HEK293 (cell line): ENCODE results near the gene PCSK2.

Experiments
- CTCF ChIA-PET: fragments of 350-600 bp; formaldehyde crosslinking; extraction: SDS; loops from one replicate; lab custom pipeline; 2021; ENCODE audit warnings: antibody characterized with exemption; lab: Yijun Ruan, JAX
- POLR2A ChIA-PET: fragments of 300-600 bp; formaldehyde crosslinking; extraction: SDS; loops from one replicate; lab custom pipeline; 2020; ENCODE audit warnings: antibody characterized with exemption, inconsistent platforms; lab: Yijun Ruan, JAX
- H3K27ac ChIP-seq: fragments of 200-500 bp; sonication (Bioruptor generic); 2 replicates; pipeline ENCODE4 v1.5.1; 2014; ENCODE audit warnings: low read depth, low read length, control low read depth, inconsistent platforms; ENCODE audit errors: extremely low read depth
- H3K36me3 ChIP-seq, 2 experiments: fragments of 200-500 bp in 1 of 2; sonication (Bioruptor generic) in 1 of 2; 1 replicate in 1 of 2; 2 replicates in 1 of 2; pipeline ENCODE4 v1.5.1; 2014 to 2017; ENCODE audit warnings: inconsistent platforms in 2 of 2, low read length in 2 of 2; ENCODE audit not compliant: control insufficient read depth in 2 of 2, insufficient read depth in 1 of 2
- H3K4me1 ChIP-seq: fragments of 200-500 bp; sonication (Bioruptor generic); 2 replicates; pipeline ENCODE4 v1.5.1; 2014; ENCODE audit warnings: mild to moderate bottlenecking, low read length, inconsistent platforms; ENCODE audit not compliant: control insufficient read depth, insufficient read depth
- H3K4me3 ChIP-seq: 2 replicates; pipeline ENCODE4 v1.5.1; 2011; ENCODE audit warnings: low read depth, mild to moderate bottlenecking, control low read depth, low read length, moderate library complexity
- H3K9me3 ChIP-seq: fragments of 200-500 bp; sonication (Bioruptor generic); 2 replicates; pipeline ENCODE4 v1.5.1; 2014; ENCODE audit warnings: low read depth, low read length, inconsistent platforms; ENCODE audit not compliant: control insufficient read depth, insufficient read depth
- GLI4 ChIP-seq: fragments of 450-650 bp; formaldehyde crosslinking; IDR thresholded peaks from 2 replicates; pipeline ENCODE4 v1.5.1; 2016; ENCODE audit warnings: missing biosample characterization, missing genetic modification characterization
- HOXC10 ChIP-seq: sonication (generic); formaldehyde crosslinking; IDR thresholded peaks from 2 replicates; pipeline ENCODE4 v1.8.1; 2023; ENCODE audit warnings: mild to moderate bottlenecking, missing genetic modification reagents
- IKZF3 ChIP-seq: fragments of 450-650 bp; IDR thresholded peaks from 2 replicates; pipeline ENCODE4 v1.5.0; 2018; ENCODE audit warnings: missing biosample characterization, mild to moderate bottlenecking, missing genetic modification characterization, moderate library complexity
- KLF10 ChIP-seq: fragments of 450-650 bp; IDR thresholded peaks from 2 replicates; pipeline ENCODE4 v1.5.1; 2018; ENCODE audit warnings: missing biosample characterization, mild to moderate bottlenecking, missing genetic modification characterization
- SCRT1 ChIP-seq: fragments of 450-650 bp; formaldehyde crosslinking; IDR thresholded peaks from 2 replicates; pipeline ENCODE4 v1.5.1; 2016; ENCODE audit warnings: missing biosample characterization, missing genetic modification characterization, borderline replicate concordance
- TRIM28 ChIP-seq: IDR thresholded peaks from 2 replicates; pipeline ENCODE4 v1.6.1; 2011; ENCODE audit warnings: low read length, control low read depth, borderline replicate concordance
- ZBTB17 ChIP-seq: fragments of 450-650 bp; formaldehyde crosslinking; IDR thresholded peaks from 2 replicates; pipeline ENCODE4 v1.5.1; 2016; ENCODE audit warnings: missing biosample characterization, missing genetic modification characterization
- ZBTB7A ChIP-seq: fragments of 450-650 bp; formaldehyde crosslinking; IDR thresholded peaks from 2 replicates; pipeline ENCODE4 v1.5.1; 2016; ENCODE audit warnings: low read depth, missing biosample characterization, missing genetic modification characterization
- ZBTB8A ChIP-seq: fragments of 450-650 bp; formaldehyde crosslinking; IDR thresholded peaks from 2 replicates; pipeline ENCODE4 v1.5.1; 2016; ENCODE audit warnings: missing biosample characterization, missing genetic modification characterization
- ZNF140 ChIP-seq: fragments of 450-650 bp; formaldehyde crosslinking; IDR thresholded peaks from 2 replicates; pipeline ENCODE4 v1.5.1; 2016; ENCODE audit warnings: missing biosample characterization, missing genetic modification characterization
- ZNF146 ChIP-seq: fragments of 450-650 bp; formaldehyde crosslinking; IDR thresholded peaks from 2 replicates; pipeline ENCODE4 v1.5.1; 2016; ENCODE audit warnings: missing biosample characterization, missing genetic modification characterization
- ZNF157 ChIP-seq: fragments of 450-650 bp; formaldehyde crosslinking; IDR thresholded peaks from 2 replicates; pipeline ENCODE4 v1.5.1; 2016; ENCODE audit warnings: missing biosample characterization, missing genetic modification characterization
- ZNF175 ChIP-seq: fragments of 450-650 bp; formaldehyde crosslinking; IDR thresholded peaks from 2 replicates; pipeline ENCODE4 v1.5.1; 2016; ENCODE audit warnings: missing biosample characterization, missing genetic modification characterization
- ZNF48 ChIP-seq: fragments of 450-650 bp; formaldehyde crosslinking; IDR thresholded peaks from 2 replicates; pipeline ENCODE4 v1.5.1; 2016; ENCODE audit warnings: missing biosample characterization, missing genetic modification characterization
- ZNF670 ChIP-seq: fragments of 450-650 bp; formaldehyde crosslinking; IDR thresholded peaks from 2 replicates; pipeline ENCODE4 v1.5.1; 2016; ENCODE audit warnings: missing biosample characterization, missing genetic modification characterization, low read depth
- ZNF785 ChIP-seq: fragments of 450-650 bp; formaldehyde crosslinking; IDR thresholded peaks from 2 replicates; pipeline ENCODE4 v1.5.1; 2016; ENCODE audit warnings: missing biosample characterization, missing genetic modification characterization
- ZNF792 ChIP-seq: fragments of 450-650 bp; formaldehyde crosslinking; IDR thresholded peaks from 2 replicates; pipeline ENCODE4 v1.5.1; 2016; ENCODE audit warnings: missing biosample characterization, missing genetic modification characterization
- ZSCAN23 ChIP-seq: fragments of 450-650 bp; formaldehyde crosslinking; IDR thresholded peaks from 2 replicates; pipeline ENCODE4 v1.5.1; 2016; ENCODE audit warnings: missing biosample characterization, missing genetic modification characterization
- TF ChIP-seq, protein P1 (sequence below): fragments of 450-650 bp; formaldehyde crosslinking; IDR thresholded peaks from 2 replicates; pipeline ENCODE4 v1.5.1; 2017; ENCODE audit warnings: missing biosample characterization, missing genetic modification characterization
- TF ChIP-seq, protein P2 (sequence below): sonication (generic); formaldehyde crosslinking; IDR thresholded peaks from 2 replicates; pipeline ENCODE4 v1.8.1; 2022; ENCODE audit warnings: mild to moderate bottlenecking, moderate library complexity, missing genetic modification reagents
- TF ChIP-seq, protein P3 (sequence below): fragments of 450-650 bp; formaldehyde crosslinking; IDR thresholded peaks from 2 replicates; pipeline ENCODE4 v1.5.1; 2016; ENCODE audit warnings: missing biosample characterization, missing genetic modification characterization
- TF ChIP-seq, protein P4 (sequence below): fragments of 450-650 bp; formaldehyde crosslinking; IDR thresholded peaks from 2 replicates; pipeline ENCODE4 v1.5.1; 2016; ENCODE audit warnings: missing biosample characterization, missing genetic modification characterization
- TF ChIP-seq, protein P5 (sequence below): fragments of 450-650 bp; formaldehyde crosslinking; IDR thresholded peaks from 2 replicates; pipeline ENCODE4 v1.5.1; 2016; ENCODE audit warnings: missing biosample characterization, missing genetic modification characterization
- TF ChIP-seq, protein P6 (sequence below): fragments of 450-650 bp; formaldehyde crosslinking; IDR thresholded peaks from 2 replicates; pipeline ENCODE4 v1.5.1; 2016; ENCODE audit warnings: missing biosample characterization, missing genetic modification characterization, low read depth

The PCSK2 gene

DNA sequence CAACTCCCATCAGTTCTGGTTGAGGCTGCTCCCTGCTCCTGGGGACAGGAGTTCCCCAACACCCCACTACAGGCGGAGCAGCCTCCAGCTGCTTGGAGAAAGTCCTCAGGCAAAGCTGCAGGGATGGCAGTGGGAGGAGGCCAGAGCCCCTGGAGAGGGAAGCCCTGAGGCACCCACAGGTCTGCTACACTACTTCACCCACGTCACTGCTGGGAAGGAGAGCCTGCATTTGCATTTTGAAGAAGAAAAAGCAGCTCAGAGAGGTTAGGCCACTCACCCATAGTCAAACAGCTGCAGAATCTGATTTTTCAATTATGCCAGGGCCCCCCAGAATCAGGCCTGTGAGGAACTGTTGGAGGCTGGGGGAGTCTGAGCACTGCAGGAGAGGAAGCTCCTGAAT lies 287.1 kb downstream of the PCSK2 start:
- TF ChIP-seq ZNF785 (tag by site-specific recombination) (no peak), ZBTB17 (tag by site-specific recombination) (no peak), HOXC10 (CRISPR knock-in tag) (no peak), ZNF157 (tag by site-specific recombination) (no peak), ZNF146 (no peak), ZNF792 (tag by site-specific recombination) (no peak)
- TF ChIP-seq, protein P1, sequence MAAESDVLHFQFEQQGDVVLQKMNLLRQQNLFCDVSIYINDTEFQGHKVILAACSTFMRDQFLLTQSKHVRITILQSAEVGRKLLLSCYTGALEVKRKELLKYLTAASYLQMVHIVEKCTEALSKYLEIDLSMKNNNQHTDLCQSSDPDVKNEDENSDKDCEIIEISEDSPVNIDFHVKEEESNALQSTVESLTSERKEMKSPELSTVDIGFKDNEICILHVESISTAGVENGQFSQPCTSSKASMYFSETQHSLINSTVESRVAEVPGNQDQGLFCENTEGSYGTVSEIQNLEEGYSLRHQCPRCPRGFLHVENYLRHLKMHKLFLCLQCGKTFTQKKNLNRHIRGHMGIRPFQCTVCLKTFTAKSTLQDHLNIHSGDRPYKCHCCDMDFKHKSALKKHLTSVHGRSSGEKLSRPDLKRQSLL (tag by site-specific recombination): no peak
- TF ChIP-seq, protein P2, sequence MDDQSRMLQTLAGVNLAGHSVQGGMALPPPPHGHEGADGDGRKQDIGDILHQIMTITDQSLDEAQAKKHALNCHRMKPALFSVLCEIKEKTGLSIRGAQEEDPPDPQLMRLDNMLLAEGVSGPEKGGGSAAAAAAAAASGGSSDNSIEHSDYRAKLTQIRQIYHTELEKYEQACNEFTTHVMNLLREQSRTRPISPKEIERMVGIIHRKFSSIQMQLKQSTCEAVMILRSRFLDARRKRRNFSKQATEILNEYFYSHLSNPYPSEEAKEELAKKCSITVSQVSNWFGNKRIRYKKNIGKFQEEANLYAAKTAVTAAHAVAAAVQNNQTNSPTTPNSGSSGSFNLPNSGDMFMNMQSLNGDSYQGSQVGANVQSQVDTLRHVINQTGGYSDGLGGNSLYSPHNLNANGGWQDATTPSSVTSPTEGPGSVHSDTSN (CRISPR knock-in tag): no peak
- TF ChIP-seq, protein P3, sequence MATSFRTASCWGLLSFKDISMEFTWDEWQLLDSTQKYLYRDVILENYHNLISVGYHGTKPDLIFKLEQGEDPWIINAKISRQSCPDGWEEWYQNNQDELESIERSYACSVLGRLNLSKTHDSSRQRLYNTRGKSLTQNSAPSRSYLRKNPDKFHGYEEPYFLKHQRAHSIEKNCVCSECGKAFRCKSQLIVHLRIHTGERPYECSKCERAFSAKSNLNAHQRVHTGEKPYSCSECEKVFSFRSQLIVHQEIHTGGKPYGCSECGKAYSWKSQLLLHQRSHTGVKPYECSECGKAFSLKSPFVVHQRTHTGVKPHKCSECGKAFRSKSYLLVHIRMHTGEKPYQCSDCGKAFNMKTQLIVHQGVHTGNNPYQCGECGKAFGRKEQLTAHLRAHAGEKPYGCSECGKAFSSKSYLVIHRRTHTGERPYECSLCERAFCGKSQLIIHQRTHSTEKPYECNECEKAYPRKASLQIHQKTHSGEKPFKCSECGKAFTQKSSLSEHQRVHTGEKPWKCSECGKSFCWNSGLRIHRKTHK (tag by site-specific recombination): no peak
- ChIA-PET CTCF (interaction anchor here (0.5 to 2.2 kb wide), 2 partner anchors 9 to 13 kb away, joined by 3 to 16 read pairs; no protein-coding TSS in a partner anchor), POLR2A (no interaction called here)

DNA sequence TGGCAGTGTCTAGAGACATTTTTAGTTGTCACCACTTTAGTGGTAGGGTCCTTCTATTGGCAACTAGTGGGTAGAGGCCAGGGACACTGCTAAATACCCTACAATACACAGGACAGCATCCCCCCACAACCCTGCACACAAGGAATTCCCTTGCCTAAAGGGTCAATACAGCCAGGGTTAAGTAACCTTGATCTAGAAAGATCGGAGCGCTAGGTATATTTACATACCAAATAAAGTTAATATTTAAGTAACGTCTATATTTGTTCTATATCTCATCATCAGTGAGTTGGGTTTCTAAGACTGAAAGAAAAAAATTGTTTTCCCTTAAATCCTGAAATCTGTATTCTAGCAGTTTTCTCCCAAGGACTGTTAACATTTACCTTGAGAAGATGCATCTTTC lies 288.2 kb downstream of the PCSK2 start:
- POLR2A ChIA-PET: no interaction called here
- TF ChIP-seq ZSCAN23 (no peak), KLF10 (no peak), ZNF140 (tag by site-specific recombination) (no peak), ZNF175 (no peak), ZBTB8A (tag by site-specific recombination) (no peak)
- TF ChIP-seq, protein P4, sequence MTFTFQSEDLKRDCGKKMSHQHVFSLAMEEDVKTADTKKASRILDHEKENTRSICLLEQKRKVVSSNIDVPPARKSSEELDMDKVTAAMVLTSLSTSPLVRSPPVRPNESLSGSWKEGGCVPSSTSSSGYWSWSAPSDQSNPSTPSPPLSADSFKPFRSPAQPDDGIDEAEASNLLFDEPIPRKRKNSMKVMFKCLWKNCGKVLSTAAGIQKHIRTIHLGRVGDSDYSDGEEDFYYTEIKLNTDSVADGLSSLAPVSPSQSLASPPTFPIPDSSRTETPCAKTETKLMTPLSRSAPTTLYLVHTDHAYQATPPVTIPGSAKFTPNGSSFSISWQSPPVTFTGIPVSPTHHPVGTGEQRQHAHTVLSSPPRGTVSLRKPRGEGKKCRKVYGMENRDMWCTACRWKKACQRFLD (tag by site-specific recombination): no peak
- TF ChIP-seq, all 188 proteins: peak for 0

More for the DNA sequence above, 287.1 kb downstream of the PCSK2 start:
- Histone ChIP-seq H3K27ac (no peak overlapping the region), H3K36me3 (no peaks in the 10 kb centered on the region), H3K4me1 (no peaks in the 10 kb centered on the region), H3K9me3 (no peaks in the 10 kb centered on the region), H3K4me3 (no peak overlapping the region)

DNA sequence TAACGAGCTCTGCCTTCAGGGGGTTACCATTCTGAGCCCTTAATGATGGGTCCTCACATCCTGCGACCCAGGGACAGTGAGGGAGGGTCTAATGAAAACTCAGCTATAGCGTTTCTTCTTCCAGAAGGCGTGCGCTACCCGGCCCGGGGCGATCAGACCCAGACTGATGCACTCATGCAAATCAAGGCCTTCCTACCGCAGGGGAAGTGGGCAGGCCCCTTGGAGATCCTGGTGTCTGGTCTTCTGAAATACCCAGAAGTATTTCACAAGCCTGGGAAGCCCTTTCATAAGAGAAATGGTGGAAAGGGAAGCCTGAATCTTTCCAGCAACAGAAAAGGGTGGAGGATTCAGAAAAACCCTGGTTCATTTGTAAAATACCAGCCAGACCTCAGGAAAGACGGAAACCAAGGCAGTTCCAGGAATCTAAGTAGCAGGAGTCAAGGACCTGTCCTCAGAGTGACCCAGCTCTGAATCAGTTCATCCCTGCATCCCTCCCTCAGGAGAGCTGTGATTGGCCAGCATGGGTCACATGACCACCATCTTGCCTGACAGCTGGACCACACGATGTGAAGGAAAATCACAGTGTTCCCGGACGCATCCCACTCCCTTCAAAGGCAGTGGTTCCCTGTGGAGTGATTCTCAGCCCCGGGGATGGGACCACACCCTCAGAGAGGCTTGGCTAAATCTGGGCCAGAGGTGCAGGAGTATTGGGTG lies 291.7 kb downstream of the PCSK2 start:
- POLR2A ChIA-PET: no interaction called here
- Histone ChIP-seq H3K9me3 (no peaks in the 10 kb centered on the region), H3K4me1 (no peaks in the 10 kb centered on the region), H3K36me3 (no peaks in the 10 kb centered on the region), H3K27ac (no peak overlapping the region), H3K4me3 (no peak overlapping the region)
- CTCF ChIA-PET: no interaction called here
- TF ChIP-seq ZNF48 (tag by site-specific recombination) (no peak), ZBTB7A (tag by site-specific recombination) (no peak), GLI4 (tag by site-specific recombination) (no peak), IKZF3 (tag by site-specific recombination) (no peak), ZNF670 (tag by site-specific recombination) (no peak), TRIM28 (no peak), SCRT1 (no peak)
- TF ChIP-seq, protein P5, sequence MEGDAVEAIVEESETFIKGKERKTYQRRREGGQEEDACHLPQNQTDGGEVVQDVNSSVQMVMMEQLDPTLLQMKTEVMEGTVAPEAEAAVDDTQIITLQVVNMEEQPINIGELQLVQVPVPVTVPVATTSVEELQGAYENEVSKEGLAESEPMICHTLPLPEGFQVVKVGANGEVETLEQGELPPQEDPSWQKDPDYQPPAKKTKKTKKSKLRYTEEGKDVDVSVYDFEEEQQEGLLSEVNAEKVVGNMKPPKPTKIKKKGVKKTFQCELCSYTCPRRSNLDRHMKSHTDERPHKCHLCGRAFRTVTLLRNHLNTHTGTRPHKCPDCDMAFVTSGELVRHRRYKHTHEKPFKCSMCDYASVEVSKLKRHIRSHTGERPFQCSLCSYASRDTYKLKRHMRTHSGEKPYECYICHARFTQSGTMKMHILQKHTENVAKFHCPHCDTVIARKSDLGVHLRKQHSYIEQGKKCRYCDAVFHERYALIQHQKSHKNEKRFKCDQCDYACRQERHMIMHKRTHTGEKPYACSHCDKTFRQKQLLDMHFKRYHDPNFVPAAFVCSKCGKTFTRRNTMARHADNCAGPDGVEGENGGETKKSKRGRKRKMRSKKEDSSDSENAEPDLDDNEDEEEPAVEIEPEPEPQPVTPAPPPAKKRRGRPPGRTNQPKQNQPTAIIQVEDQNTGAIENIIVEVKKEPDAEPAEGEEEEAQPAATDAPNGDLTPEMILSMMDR: no peak
- TF ChIP-seq, protein P6, sequence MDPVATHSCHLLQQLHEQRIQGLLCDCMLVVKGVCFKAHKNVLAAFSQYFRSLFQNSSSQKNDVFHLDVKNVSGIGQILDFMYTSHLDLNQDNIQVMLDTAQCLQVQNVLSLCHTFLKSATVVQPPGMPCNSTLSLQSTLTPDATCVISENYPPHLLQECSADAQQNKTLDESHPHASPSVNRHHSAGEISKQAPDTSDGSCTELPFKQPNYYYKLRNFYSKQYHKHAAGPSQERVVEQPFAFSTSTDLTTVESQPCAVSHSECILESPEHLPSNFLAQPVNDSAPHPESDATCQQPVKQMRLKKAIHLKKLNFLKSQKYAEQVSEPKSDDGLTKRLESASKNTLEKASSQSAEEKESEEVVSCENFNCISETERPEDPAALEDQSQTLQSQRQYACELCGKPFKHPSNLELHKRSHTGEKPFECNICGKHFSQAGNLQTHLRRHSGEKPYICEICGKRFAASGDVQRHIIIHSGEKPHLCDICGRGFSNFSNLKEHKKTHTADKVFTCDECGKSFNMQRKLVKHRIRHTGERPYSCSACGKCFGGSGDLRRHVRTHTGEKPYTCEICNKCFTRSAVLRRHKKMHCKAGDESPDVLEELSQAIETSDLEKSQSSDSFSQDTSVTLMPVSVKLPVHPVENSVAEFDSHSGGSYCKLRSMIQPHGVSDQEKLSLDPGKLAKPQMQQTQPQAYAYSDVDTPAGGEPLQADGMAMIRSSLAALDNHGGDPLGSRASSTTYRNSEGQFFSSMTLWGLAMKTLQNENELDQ (tag by site-specific recombination): no peak

More for the DNA sequence above, 288.2 kb downstream of the PCSK2 start:
- no peaks in the 10 kb centered on the region for H3K4me1 ChIP-seq
- no peaks in the 10 kb centered on the region for H3K9me3 ChIP-seq
- no peak overlapping the region for H3K4me3 ChIP-seq
- no peak overlapping the region for H3K27ac ChIP-seq
- CTCF ChIA-PET: no interaction called here
- H3K36me3 ChIP-seq: no peaks in the 10 kb centered on the region
